Tibial nerve (tissue), 4 donors: ENCODE results near the gene UNC45A.

Experiments
- EP300 ChIP-seq, 2 donors: sonication (generic); formaldehyde crosslinking; IDR thresholded peaks; one replicate each; pipeline ENCODE4 v1.6.1; 2017; ENCODE audit warnings: antibody characterized with exemption in 2 of 2, mild to moderate bottlenecking in 1 of 2
- TF ChIP-seq, protein P1 (sequence below), 5 experiments: fragments of 200-600 bp in 3 of 5; fragments of 450-650 bp in 2 of 5; sonication (generic) in 3 of 5; IDR thresholded peaks; one replicate each; pipeline ENCODE4 v1.5.1; 2016 to 2019; ENCODE audit warnings: antibody characterized with exemption in 5 of 5, mild to moderate bottlenecking in 3 of 5, moderate library complexity in 2 of 5

DNA sequence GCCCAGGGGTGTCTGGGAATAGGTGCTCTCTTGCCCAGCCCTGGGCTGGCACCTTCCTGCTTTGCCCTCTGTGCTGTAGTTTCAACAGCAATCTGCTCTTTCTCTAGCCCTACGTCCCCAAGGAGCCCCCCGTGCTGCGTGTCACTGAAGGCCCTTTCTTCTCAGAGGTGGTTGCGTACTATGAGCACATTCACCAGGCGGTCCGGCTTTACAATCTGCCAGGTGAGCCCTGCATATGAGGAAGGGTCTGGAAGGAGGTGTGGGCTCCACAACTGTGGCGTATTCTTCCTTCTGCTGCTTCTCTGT, 22.4 kb upstream of the UNC45A start:
- TF ChIP-seq EP300 (IDR thresholded peaks at IDR 0.05) = no peak
- TF ChIP-seq, protein P1, sequence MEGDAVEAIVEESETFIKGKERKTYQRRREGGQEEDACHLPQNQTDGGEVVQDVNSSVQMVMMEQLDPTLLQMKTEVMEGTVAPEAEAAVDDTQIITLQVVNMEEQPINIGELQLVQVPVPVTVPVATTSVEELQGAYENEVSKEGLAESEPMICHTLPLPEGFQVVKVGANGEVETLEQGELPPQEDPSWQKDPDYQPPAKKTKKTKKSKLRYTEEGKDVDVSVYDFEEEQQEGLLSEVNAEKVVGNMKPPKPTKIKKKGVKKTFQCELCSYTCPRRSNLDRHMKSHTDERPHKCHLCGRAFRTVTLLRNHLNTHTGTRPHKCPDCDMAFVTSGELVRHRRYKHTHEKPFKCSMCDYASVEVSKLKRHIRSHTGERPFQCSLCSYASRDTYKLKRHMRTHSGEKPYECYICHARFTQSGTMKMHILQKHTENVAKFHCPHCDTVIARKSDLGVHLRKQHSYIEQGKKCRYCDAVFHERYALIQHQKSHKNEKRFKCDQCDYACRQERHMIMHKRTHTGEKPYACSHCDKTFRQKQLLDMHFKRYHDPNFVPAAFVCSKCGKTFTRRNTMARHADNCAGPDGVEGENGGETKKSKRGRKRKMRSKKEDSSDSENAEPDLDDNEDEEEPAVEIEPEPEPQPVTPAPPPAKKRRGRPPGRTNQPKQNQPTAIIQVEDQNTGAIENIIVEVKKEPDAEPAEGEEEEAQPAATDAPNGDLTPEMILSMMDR (IDR thresholded peaks at IDR 0.05) = no peak
